HG03064 (cell line): ENCODE data around the gene MUC2.

Source experiments
- ATAC-seq: cut with Tn5 transposase; IDR thresholded peaks from one replicate; pipeline ENCODE4 v1.9.1; 2021; ENCODE audit warnings: low read depth; ENCODE audit not compliant: unreplicated experiment

The MUC2 gene

DNA sequence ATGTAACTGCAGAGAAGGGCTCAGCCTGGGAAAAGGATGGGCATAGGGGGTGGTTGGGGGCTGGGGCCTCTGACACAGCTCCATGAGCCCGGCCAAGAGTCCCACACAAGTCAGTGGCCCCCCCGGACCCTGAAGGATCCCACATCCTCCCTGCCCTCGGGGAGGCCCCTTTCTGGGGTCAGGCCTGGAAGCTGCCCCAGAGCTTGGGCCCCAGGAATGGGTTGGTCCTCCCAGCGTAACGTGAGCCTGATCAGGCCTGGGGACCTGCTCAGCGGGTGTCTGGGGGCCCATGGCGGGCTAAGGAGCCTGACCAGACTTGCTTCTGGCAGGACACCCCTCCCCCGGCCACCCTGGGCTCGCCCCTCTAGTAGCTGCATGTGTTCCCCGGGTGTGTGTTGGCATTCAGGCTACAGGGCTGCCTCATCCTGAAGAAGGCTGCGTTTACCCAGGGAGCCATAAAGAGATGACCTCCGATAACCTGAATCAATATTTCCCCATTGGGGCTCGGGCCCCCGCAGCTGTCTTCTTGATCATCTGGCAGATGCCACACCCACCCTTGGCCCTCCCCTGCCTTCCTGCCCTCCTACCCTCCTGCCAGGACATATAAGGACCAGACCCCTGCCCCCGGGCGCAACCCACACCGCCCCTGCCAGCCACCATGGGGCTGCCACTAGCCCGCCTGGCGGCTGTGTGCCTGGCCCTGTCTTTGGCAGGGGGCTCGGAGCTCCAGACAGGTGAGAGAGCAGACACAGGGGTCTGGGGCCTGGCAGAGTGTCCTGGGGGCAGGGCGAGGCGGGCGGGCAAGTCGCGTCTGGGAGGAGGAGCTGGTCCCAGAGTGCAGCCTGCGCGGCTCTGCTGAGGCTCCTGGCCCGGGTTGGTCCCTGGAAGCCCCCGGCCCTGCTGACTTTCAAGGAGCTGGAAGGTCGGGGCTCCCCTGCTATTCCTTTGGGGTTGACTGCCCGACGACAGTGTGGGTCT lies at the start of gene MUC2:
Gene MUC2, plus strand, starts transcription at position 631 of the 978 bp plus-strand sequence.
- no peak for ATAC-seq

DNA sequence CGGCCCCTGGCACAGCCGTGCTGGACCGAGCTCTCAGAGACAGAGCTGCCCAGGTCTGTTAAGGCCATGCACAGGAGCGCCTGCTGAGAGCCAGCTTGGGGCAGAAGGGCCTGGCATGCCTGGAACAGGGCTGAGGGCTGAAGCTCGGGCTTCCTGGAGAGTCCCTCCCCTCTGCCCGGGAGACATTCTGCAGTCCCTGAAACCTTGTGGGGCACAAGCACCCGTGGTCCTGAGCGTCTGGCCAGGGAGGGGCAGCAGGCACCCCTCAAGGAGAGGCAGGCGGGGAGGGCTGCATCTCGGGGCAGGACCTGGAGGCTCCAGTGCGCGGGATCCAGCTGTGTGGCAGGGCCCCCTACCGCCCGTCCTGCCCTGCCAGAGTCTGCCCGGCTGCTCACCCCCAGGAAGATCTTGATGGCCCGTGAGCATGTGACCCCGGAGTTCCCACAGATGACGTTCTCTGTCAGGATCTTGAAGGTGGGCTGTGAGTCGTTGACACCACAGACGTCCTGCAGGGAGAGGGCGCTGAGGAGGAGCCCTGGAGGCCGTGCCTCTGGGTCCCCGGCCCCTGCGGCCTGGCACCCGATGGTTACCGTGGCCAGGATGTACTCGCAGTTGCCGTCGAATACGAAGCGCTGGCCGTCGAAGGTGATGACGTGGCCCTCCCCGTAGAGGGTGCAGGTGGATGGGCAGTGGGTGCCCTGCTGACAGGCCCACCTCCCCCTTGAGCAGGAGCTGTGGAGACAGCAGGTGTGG lies 49.1 kb upstream of the MUC2 start:
- no peak for ATAC-seq

DNA sequence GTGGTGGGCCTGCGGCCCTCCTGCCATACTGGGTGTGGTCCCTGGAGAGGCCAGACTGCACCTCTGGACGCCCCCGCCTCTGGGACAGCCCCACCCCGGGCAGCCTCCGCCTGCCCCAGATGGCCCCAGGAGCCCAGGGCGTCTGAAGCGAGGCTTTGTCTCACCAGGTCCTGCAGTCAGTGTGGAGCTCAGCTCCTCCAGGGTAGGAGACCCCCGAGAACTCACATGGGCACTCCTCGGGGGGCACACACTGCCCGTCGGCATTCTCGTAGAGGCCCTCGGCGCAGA lies 48.6 kb upstream of the MUC2 start:
- no peak for ATAC-seq

DNA sequence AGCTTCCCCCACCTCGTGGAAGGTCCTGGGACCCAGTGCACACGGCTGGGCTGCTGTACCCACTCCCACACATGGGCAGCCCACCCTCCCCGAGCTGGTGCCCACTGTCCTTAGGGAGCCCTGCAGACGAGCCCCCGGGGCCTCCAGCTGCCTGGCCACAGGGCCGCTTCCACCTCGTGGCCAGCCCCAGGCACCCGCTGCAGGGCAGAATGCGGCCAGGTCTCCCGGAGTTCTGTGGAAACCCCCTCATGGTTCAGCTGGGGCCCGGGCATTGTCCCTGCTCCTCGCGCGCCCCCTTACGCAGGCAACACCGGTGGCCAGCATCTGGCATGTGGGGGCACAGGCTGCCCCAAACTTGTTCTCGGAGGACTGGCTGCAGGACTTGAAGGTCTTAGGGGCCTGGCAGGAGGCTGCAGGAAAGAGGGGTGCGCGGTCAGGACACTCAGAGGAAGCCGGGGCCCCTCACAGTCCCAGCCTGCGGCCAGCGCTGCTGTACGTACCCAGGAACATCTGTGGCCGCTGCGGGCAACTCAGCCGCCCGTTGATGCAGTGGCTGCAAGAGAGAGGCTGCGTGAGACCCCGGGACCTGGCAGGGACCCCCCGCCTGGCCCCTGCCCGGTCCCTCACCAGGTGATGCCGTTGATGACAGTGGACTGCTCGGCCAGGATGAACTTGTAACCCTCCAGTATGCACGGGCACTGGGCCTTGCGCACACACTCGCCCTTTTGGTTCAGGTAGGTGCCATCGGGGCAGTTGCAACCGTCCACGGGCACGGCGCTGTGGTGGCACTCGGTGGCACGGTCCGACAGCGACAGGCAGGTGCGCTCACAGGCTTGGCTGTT lies 47.8 kb upstream of the MUC2 start:
- ATAC-seq = no peak

DNA sequence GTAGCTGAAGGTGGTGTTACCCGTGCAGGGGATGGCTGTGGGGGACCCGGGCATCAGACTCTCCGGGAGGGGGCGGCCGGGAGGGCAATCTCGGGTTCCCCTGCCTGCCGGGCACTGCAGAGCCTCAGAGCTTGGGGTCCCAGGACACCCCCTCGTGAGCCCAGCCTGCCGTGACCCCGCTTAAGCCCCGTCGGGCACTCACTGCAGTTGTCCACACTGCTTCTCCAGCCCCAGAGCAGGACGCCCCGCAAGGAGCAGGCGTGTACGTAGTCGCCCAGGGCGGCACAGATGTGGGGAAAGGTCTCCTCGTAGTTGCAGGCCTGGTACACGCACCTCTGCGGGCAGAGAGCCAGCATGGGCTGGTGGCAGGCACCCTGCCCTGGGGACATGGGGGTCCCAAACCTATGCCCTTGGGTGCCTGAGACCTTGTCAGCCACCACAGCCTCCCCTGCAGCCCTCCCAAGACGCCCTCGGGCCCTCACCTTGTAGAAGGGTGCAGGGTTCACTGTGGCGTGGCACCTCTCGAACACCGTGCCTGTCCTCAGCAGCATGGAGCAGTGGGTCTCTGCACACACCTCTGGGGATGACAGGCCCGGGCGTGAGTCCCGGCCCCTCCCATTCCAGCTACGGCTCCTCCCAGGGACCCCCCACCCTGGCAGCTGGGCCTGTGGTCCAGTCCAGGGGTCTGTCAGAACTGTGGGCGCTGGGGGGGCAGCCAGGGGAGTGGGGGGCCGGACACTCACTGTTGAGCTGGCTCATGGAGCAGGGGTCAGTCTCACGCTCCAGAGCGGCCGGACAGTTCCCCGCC lies 47.0 kb upstream of the MUC2 start:
- no peak for ATAC-seq

DNA sequence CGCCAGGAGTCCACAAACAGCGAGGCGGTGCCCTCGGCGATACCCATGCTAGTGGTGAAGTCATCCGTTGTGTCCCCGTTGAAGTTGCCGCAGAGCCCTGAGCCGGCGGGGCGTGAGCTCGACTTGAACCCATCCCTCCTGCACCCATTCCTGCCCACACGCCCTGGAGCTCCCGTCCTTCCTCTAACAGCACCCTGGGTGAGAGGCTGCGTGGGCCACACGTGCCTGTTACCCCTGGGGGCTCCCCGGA lies 46.5 kb upstream of the MUC2 start:
- ATAC-seq = no peak

DNA sequence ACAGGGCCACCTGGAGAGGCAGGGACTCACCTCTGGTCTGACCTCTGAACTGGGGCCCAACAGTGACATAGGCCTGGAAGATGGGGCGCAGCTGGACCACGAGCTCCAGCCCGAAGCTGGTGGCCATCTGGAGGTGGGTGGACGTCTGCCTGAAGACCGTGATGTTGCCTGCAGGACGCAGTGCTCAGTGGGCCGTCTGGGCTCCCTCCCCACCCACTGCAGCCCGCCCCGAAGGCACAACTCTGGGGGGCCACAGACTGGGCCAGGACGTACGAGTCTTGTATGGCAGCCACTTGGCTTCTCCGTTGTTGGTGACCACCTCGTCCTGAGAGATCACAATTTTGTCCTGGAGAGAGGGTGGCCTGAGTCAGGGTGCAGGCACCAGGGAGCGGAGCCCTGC lies 46.1 kb upstream of the MUC2 start:
- ATAC-seq = no peak

DNA sequence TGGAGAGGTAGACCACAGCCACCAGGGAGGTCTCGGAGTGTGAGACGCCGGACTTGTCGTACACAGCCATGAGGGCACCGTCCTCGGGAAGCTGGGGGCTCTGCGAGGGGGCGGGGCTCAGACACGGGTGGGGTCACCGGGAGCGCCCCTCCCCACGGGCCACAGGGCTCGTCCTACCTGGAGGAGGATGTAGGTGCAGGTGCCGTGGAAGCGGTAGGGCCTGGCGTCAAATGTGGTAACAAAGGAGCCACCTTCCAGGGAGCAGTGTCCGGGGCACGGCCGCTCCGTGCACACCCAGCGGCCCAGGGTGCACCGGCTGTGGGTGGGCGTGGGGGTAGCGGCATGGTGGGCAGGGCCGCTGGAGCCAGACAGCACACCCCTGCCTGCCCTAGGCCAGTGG lies 45.6 kb upstream of the MUC2 start:
- ATAC-seq = no peak

DNA sequence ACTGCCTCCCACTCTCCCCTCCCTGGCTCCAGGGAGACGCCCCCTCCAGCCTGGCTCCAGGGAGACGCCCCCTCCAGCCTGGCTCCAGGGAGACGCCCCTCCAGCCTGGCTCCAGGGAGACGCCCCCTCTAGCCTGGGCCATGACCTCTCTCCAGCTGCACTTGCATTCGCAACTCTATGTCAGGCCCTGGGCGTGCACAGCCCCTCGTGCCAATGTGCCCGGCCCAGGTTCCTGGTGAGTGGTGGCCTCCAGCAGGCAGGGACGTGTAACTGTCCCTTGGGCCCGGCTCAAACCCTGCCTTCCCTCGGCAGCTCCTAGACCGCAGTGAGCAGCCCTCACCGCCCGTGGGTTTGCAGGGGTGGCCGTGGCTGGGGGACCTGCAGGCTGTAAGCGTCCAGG lies 45.0 kb upstream of the MUC2 start:
- no peak for ATAC-seq

DNA sequence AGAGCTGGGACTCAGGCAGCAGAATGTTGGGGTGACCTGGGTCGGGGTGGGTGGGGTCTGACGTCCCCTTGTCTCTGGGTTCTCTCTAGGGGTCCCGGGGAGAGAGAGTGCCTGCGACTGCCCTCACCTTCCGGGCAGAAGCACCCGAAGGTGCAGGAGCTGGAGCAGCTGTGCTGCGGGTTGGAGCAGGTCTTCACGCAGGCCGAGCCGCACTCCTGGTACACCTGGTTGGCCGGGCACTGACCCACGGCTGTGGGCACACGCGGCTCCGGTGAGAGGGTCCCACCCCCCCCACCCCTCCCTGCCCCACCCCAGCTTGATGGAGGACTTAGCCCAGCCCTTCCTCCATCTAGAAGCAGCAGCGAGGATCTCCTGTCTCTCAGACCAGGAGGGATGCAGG lies 44.6 kb upstream of the MUC2 start:
- no peak for ATAC-seq

DNA sequence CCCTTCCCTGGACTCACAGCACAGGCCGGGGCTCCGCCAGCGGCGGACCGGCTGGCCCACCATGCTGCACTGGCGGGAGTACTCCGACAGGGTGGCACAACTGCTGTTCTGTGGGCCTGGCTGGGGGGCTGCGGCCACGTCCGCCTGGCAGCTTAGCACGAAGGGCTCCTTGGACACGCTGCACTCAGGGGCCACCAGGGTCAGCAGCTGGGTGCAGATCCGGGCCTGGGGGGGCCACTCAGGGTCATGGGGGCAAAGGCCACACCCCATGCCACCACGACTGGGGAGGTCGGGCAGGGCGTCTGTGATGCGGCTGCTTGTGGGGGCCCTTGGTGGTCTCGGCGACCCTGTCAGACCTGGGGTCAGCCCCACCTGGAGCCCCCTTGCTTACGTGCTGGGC lies 44.1 kb upstream of the MUC2 start:
- no peak for ATAC-seq

DNA sequence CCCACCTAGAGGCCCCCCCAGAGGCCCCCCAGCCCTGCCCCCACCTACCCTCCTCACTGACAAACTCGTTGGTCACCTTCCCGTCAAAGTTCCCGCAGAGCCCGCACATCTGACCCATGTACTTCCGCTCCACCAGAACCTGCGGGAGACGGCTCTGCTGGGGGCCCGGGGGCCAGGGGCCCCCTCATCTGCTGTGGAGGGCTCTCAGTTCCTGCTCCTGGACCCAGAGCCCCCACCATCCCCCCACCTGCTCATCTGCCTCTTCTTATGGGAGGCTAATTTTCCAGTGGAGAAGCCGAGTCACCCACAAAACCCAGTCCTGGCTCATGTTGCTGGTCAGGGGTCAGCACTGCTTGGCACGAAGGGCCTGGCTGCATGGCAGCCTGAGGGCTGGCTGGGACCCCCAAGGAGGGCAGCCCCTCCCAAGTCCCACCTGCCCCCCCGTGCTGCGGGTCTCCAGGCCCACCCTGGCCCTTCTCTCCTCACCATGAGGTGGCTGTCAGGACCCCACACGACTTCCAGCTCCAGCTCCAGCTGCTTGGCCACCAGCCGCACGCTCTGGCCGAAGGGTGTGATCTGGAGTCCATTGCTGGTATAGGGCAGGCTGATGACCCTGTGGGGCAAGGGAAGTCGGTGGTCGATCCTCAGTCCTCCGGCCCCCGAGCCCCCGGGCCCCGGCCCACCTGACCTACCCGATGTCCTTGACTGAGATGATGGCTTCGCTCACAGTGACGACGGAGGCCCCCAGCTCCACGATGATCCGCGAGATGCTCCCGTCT lies 43.4 kb upstream of the MUC2 start:
- ATAC-seq = no peak

DNA sequence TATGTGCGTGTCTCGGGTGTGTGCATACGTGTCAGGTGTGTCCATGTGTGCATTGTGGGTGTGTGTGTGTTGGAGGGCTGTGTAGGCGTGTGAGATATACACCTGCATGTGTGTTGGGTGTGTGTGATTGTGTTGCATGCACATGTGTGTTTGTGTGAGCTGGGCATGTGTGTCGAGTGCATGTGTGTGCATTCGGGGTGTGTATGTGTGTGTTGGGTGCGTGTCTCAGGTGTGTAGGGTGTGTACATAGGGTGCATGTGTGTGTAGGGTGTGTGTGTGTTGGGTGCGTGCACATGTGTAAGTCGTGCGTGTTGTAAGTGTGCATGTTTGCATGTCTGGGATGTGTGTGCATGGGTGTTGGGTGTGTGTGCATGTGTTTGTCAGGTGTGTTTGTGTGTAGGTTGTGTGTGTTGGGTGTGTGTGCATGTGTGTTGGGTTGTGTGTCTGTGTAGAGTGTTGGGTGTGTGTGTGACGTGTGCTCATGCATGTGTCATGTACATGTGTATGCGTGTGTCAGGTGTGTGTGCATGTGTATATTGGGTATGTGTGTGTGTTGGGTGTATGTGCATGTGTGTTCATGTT lies 42.3 kb upstream of the MUC2 start:
- no peak for ATAC-seq

DNA sequence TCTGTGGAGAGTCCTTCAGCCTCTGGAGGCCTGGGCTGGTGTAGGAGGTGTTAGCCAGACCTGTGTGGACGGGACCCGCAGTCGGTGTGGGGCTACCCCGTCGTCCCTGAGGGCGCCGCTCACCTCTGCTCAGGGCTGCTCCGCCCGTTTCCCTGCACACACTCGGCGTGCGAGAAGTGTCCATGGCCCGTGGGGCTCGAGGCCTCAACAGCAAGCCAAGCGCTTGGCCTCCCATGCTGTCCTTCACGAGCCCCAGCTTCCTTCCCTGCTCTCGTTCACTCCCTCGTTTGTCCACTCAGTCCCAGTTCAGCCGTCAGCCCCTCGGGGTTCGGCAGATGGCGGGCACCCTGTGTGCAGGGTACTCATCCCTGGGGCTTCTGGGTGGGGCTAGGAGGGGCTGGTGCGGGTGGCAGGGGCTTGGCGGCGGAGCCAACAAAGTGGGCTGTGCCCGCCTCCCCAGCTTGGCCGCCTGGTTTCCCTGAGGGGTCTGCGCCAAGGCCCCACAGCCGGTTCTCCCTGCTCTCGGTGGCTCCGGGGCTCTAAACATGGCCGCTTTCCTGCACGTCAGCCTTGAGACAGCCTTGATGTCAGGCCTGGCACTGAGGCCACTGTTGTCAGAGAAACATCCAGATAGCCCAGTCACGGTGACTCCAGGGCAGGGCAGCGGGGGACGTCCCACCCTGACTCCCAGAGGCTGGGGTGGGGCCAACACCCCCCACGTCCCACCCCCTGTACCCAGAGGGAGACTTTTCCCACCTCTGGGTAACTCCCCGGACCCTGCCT lies 41.5 kb upstream of the MUC2 start:
- no peak for ATAC-seq

DNA sequence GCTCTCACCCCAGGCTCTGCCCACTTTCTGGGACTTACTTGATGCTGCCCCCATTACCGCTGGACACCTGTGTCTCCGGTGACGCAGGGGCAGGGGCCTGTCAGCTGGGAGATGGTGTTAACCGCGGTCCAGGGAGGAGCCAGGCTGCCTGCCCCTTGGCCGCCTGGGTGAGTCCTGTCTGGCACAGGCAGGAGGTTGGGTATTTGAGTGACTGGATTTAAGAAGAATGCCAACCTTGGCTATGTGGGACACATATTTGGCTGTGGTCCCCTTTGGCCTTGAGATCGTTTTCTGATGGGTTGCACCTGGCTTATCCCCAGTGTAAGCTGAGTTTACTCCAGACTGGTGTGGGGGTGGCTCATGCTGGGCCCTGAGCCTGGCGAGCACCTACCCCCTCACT lies 40.7 kb upstream of the MUC2 start:
- no peak for ATAC-seq

DNA sequence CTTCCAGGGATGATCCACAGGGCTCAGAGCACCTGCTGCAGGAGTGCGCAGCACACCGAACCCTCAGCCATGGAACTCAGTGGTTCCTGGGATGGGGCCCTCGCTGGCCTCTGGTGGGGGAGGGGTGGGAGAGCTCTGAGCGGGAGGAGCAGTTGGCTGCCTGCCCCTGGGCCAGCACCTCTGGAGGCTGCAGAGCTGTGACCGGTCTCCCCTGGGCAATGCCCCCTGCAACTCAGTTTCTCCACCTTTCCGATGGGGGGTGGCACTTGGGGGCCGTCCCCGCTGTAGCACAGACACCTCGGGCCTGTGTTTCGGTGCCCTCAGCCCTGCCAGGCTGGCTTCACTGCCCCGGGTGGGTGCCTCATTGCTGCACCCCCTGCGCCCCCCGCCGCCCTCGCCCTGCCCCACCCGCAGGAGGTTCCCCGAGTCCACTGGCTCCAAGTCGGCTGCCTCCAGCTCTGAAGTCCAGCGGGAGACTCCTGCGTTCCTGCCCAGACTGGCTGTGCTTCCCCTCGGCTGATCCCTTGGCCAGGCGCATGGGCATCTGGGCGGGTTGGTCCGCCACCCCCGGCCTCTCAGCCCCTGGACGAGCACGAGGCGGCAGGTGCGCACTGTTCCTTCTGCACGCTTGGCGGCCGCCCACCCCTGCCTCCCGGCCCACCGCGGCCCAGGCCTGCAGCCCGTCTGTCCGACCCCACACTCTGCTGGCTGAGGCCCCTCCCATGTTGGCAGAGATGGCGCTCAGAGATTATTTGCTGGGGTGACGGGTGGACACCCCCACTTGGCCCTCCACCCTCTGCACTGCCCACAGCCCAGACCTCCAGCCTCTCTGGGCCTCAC lies 40.0 kb upstream of the MUC2 start:
- no peak for ATAC-seq

DNA sequence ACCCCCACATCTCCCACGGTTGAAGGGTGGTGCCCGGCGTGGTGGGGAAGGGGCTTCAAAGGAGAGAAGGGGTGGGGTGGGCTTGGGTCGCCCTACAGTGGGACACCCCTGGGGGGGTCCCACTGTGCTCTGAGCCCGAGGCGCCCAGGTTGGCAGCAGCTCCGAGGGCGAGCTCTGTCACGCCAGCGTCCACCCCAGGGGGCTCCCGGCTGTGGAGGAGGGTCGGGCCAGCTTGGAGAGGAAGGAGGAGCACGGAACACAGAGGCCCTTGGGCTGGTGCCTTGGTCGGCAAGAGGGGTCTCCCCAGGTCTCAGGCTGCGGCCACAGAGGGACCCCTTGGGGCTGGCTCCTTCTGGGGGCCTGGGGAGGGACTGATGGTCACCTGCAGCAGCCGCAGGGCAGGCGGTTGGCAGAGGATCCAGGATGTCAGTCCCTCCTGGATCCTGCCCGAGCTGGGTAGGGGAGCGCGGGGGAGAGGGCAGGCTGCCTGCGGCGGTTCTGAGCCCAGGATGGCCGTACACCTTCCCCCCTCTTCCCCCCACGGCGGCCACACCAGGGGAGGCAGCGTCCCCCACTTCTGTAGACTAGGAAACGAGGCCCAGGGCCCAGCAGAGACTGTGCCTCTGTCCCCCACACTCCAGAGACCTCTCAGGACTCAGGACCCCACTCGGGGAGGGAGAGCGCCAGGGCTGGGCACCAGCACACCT lies 38.9 kb upstream of the MUC2 start:
- no peak for ATAC-seq
